Tibial artery (tissue), 4 donors: ENCODE data around the gene ERP27.
A peak's percentile ranks its signal among the peaks of the same experiment; 100 is the strongest.

Experiments
- DNase-seq, 2 donors: peaks; one replicate each; pipeline ENCODE4 v3.0.0-alpha.2; 2019
- H3K27ac ChIP-seq, 2 donors: fragments of 200-600 bp; sonication (generic) in 1 of 2; 1 replicate in 1 of 2; 2 replicates in 1 of 2; pipeline ENCODE4 v1.5.1; 2018 to 2019; ENCODE audit warnings: mild to moderate bottlenecking in 1 of 2
- H3K27me3 ChIP-seq, 2 donors: fragments of 200-600 bp; sonication (generic) in 1 of 2; one replicate each; pipeline versions ENCODE4 v1.5.1 to v1.6.0; 2016 to 2019
- H3K36me3 ChIP-seq, 3 donors: fragments of 200-600 bp; sonication (generic) in 2 of 3; one replicate each; pipeline ENCODE4 v1.5.1; 2016 to 2019; ENCODE audit warnings: mild to moderate bottlenecking in 2 of 3
- H3K4me1 ChIP-seq, 4 donors: fragments of 200-600 bp; sonication (generic) in 2 of 4; 1 replicate in 3 of 4; 2 replicates in 1 of 4; pipeline ENCODE4 v1.5.1; 2016 to 2019
- H3K4me3 ChIP-seq, 2 donors: fragments of 200-600 bp; sonication (generic) in 1 of 2; 1 replicate in 1 of 2; 2 replicates in 1 of 2; pipeline ENCODE4 v1.5.1; 2018 to 2019; ENCODE audit warnings: mild to moderate bottlenecking in 2 of 2
- H3K9me3 ChIP-seq, 3 donors: fragments of 200-600 bp; sonication (generic) in 1 of 3; one replicate each; pipeline ENCODE4 v1.5.1; 2016 to 2019
- CTCF ChIP-seq, 2 experiments: fragments of 200-600 bp in 1 of 2; fragments of 450-650 bp in 1 of 2; IDR thresholded peaks; one replicate each; pipeline ENCODE4 v1.5.1; 2017 to 2019; ENCODE audit warnings: antibody characterized with exemption in 2 of 2, mild to moderate bottlenecking in 1 of 2, moderate library complexity in 1 of 2
- intact Hi-C: fragments of 100-400 bp; cut with DNase I; formaldehyde crosslinking; loops from one replicate; pipeline ENCODE4 v1.15.0; 2023; ENCODE audit warnings: low total_unique reads

ERP27 gene

GRCh38 chr12:14952299-14952921 lies 14.1 kb upstream of the ERP27 start:
- Histone ChIP-seq H3K4me1 (peaks cover 0 to 61% (median 26%) of the 10 kb centered on the region in 4 donors), H3K27me3 (no peaks in the 10 kb centered on the region), H3K4me3 (no peak overlapping the region), H3K9me3 (no peaks in the 10 kb centered on the region), H3K27ac (peak overlapping the region; percentile 79 to 84), H3K36me3 (no peaks in the 10 kb centered on the region)
- no peak for DNase-seq
- TF ChIP-seq CTCF (IDR thresholded peaks at IDR 0.05) = no peak
- intact Hi-C loops = loop anchor here (5.0 kb wide), 1 partner anchor 60 kb away; no protein-coding TSS in a partner anchor

DNA sequence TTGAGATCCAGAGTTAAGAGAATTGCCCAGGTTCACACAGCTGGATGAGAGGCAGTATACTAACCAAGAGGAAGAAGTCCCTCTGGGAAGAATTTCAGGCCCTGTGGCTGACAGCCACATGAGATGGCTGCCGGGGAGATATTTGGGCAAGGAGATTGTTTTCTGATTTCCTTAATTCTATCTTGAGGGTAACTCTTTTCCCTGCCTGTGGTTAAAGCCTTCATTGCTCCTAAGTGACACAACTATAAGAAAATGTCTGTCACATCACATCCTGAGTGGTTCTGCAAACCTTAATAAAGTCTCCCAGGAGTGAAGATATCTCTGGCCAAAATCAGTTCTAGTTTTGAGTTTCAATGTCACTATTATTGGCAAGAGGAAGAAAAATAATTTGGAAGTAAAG lies 13.5 kb upstream of the ERP27 start:
- H3K27ac ChIP-seq = peak overlapping the region; percentile 79 to 84
- no peak overlapping the region for H3K4me3 ChIP-seq
- no peak for TF ChIP-seq CTCF (IDR thresholded peaks at IDR 0.05)
- no peak for DNase-seq
- no peaks in the 10 kb centered on the region for H3K36me3 ChIP-seq
- no peaks in the 10 kb centered on the region for H3K27me3 ChIP-seq
- intact Hi-C loops = loop anchor here (5.0 kb wide), 1 partner anchor 60 kb away; no protein-coding TSS in a partner anchor
- H3K4me1 ChIP-seq = peaks cover 0 to 61% (median 25%) of the 10 kb centered on the region in 4 donors
- H3K9me3 ChIP-seq = no peaks in the 10 kb centered on the region

GRCh38 chr12:14950982-14951746 lies 12.8 kb upstream of the ERP27 start:
- H3K9me3 ChIP-seq = no peaks in the 10 kb centered on the region
- intact Hi-C loops = loop anchor here (5.0 kb wide), 1 partner anchor 59 kb away; no protein-coding TSS in a partner anchor
- H3K36me3 ChIP-seq = no peaks in the 10 kb centered on the region
- TF ChIP-seq CTCF (IDR thresholded peaks at IDR 0.05) = no peak
- peak overlapping the region; percentile 79 to 84 for H3K27ac ChIP-seq
- no peak overlapping the region for H3K4me3 ChIP-seq
- H3K4me1 ChIP-seq = peaks cover 0 to 63% (median 29%) of the 10 kb centered on the region in 4 donors
- no peaks in the 10 kb centered on the region for H3K27me3 ChIP-seq
- no peak for DNase-seq

GRCh38 chr12:14950421-14950820 lies 12.1 kb upstream of the ERP27 start:
- H3K9me3 ChIP-seq = no peaks in the 10 kb centered on the region
- H3K27me3 ChIP-seq = no peaks in the 10 kb centered on the region
- H3K27ac ChIP-seq = peak overlapping the region; percentile 79 to 84
- peaks cover 0 to 68% (median 30%) of the 10 kb centered on the region in 4 donors for H3K4me1 ChIP-seq
- no peak for DNase-seq
- H3K36me3 ChIP-seq = no peaks in the 10 kb centered on the region
- intact Hi-C loops = loop anchor here (5.0 kb wide), 1 partner anchor 58 kb away; no protein-coding TSS in a partner anchor
- no peak overlapping the region for H3K4me3 ChIP-seq
- TF ChIP-seq CTCF (IDR thresholded peaks at IDR 0.05) = no peak

DNA sequence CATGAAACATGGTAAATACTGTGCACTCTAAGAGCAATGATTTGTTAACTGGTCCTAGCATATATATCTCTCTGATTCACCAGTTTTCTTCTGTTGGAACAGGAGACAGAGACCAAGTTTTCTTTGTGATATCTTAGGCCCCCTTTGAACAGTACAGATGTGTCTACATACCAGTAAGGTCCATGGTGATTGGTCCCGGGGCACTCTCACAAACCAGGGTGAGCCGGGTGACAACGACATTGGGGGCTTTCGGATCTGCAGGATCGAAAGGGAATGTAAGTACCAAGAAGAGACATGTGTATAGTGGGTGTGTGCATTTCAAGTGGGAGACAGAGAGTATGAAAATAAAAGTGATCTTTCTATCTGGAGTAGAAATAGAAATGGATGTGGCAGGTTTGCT lies 11.3 kb upstream of the ERP27 start:
- Histone ChIP-seq H3K27me3 (no peaks in the 10 kb centered on the region), H3K4me3 (no peak overlapping the region), H3K27ac (peak overlapping the region; percentile 79 to 84), H3K4me1 (peaks cover 0 to 68% (median 30%) of the 10 kb centered on the region in 4 donors), H3K36me3 (peaks cover 0 to 2% (median under 1%) of the 10 kb centered on the region in 3 donors), H3K9me3 (no peaks in the 10 kb centered on the region)
- TF ChIP-seq CTCF (IDR thresholded peaks at IDR 0.05) = no peak
- no peak for DNase-seq
- intact Hi-C loops = loop anchor here (5.0 kb wide), 1 partner anchor 57 kb away; no protein-coding TSS in a partner anchor
